Brain pericyte (primary cell): Measurements from ENCODE around the gene HDAC9.
"Not testable (repeated sequence)": the region's sequence is repeated elsewhere in the genome, so short reads cannot be mapped to it uniquely, and the experiment has no call there.

Source experiments
- DNase-seq: peaks from one replicate; pipeline ENCODE4 v3.0.0-alpha.2; 2012; ENCODE audit warnings: low read depth, low spot score

Gene HDAC9

GRCh38 chr7:19017374-19017773 lies 521.8 kb downstream of the HDAC9 start:
- no peak for DNase-seq

GRCh38 chr7:19020062-19020461 lies 524.5 kb downstream of the HDAC9 start:
- DNase-seq: no peak

- no peak for DNase-seq
Observed at GRCh38 chr7:19020711-19021110, 525.2 kb downstream of the HDAC9 start.

- no peak for DNase-seq
Observed at GRCh38 chr7:19023477-19023876, 527.9 kb downstream of the HDAC9 start.

GRCh38 chr7:19024261-19024660 lies 528.7 kb downstream of the HDAC9 start:
- no peak for DNase-seq

- no peak for DNase-seq
Observed at GRCh38 chr7:19026888-19027287, 531.3 kb downstream of the HDAC9 start.

- no peak for DNase-seq
Observed at GRCh38 chr7:19030281-19030680, 534.7 kb downstream of the HDAC9 start.

GRCh38 chr7:19032942-19033341 lies 537.4 kb downstream of the HDAC9 start:
- DNase-seq: not testable (repeated sequence)

- no peak for DNase-seq
Observed at GRCh38 chr7:19051767-19052375, 556.3 kb downstream of the HDAC9 start.
